IPS-15b (cell line): ENCODE measurements around the gene GIPC1.

Experiments
- H3K27me3 ChIP-seq: one replicate; pipeline ENCODE4 v1.6.1; 2013; ENCODE audit warnings: low read length; ENCODE audit not compliant: control insufficient read depth, insufficient read depth
- H3K36me3 ChIP-seq: one replicate; pipeline ENCODE4 v1.6.1; 2013; ENCODE audit warnings: low read length; ENCODE audit not compliant: control insufficient read depth, insufficient read depth
- H3K4me1 ChIP-seq: one replicate; pipeline ENCODE4 v1.6.1; 2013; ENCODE audit warnings: mild to moderate bottlenecking, low read length; ENCODE audit not compliant: control insufficient read depth, insufficient read depth
- H3K4me3 ChIP-seq: one replicate; pipeline ENCODE4 v1.5.1; 2013; ENCODE audit warnings: low read depth, low read length
- H3K9ac ChIP-seq: one replicate; pipeline ENCODE4 v1.6.1; 2013; ENCODE audit warnings: low read depth, mild to moderate bottlenecking, low read length
- H3K9me3 ChIP-seq: one replicate; pipeline ENCODE4 v1.6.1; 2013; ENCODE audit warnings: mild to moderate bottlenecking, low read length; ENCODE audit not compliant: control insufficient read depth, insufficient read depth

Gene GIPC1

GRCh38 chr19:14503285-14503684, 7.4 kb upstream of the GIPC1 start:
- H3K4me1 ChIP-seq, result no peaks in the 10 kb centered on the region
- no peaks in the 10 kb centered on the region for H3K36me3 ChIP-seq
- H3K4me3 ChIP-seq, result no peak overlapping the region
- no peaks in the 10 kb centered on the region for H3K9me3 ChIP-seq
- no peaks in the 10 kb centered on the region for H3K27me3 ChIP-seq
- no peak overlapping the region for H3K9ac ChIP-seq

DNA sequence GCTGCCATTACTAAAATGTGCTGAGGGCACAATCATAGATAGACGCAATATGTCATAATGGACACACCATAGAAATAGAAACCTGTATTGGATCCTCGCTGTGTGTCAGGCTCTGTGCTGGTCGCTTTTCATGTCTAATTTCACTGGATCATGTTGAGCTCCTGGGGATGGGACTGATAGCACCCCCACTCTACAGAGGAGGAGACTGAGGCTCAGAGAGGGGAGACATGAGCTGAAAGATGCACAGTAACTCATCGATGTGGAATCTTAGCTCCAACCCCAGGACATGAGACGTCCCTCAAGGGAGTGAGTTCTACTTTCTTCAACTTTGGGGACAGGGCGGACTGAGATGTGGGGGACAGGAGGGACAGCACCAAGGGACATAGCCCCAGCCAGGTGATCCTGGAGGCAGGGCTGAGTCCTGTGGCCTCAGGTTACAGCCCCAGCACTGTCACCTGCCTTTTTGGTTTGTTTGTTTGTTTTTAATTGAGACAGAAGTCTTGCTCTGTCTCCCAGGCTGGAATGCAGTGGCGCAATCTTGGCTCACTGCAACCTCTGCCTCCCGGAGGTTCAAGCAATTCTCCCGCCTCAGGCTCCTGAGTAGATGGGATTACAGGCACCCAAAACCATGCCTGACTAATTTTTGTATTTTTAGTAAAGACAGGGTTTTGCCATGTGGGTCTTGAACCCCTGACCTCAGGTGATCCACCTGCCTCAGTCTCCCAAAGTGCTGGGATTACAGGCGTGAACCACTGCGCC, 6.6 kb upstream of the GIPC1 start:
- H3K4me1 ChIP-seq, result no peaks in the 10 kb centered on the region
- H3K4me3 ChIP-seq, result no peak overlapping the region
- no peaks in the 10 kb centered on the region for H3K27me3 ChIP-seq
- H3K9me3 ChIP-seq, result no peaks in the 10 kb centered on the region
- no peak overlapping the region for H3K9ac ChIP-seq
- H3K36me3 ChIP-seq, result no peaks in the 10 kb centered on the region

DNA sequence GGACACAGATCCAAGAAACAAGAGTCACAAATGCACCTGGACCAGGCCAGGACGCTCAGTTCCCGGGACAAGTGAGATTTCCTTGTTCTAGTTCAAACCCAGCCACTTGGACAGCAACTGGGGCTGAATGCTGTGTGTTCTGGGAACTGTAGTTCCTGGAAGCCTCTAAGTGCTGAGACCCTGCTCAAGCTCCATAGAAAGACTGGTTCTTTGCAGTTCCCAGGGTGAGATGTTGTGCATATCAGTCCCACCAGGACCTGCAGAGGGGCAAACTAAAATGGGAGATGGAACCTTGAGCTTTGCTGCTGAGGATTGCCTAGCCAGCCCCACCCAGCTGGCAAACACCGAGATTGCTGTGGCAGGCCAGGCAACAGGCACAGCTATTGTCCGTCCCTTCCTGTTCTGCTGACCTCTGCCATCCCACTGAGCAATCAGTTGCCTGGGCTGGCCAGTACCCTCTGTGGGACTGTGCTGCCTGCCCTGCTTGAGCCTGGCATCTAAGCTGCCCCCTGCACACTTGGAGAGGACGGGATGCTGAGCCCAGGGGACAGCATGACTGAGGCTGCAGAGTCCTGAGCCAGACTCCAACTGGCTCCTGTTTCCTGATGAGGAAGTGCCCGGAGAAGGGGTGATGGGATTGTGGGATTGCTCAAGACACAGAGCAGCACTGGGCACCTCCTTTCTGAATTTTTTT, 1.4 kb upstream of the GIPC1 start:
- no peaks in the 10 kb centered on the region for H3K9me3 ChIP-seq
- H3K4me3 ChIP-seq, result no peak overlapping the region
- H3K27me3 ChIP-seq, result no peaks in the 10 kb centered on the region
- H3K36me3 ChIP-seq, result peaks cover under 1% of the 10 kb centered on the region
- H3K9ac ChIP-seq, result no peak overlapping the region
- peaks cover 5% of the 10 kb centered on the region for H3K4me1 ChIP-seq

- H3K9ac ChIP-seq, result no peak overlapping the region
- no peaks in the 10 kb centered on the region for H3K27me3 ChIP-seq
- H3K4me3 ChIP-seq, result peak overlapping the region; percentile 38
- peaks cover 4% of the 10 kb centered on the region for H3K36me3 ChIP-seq
- peaks cover 5% of the 10 kb centered on the region for H3K4me1 ChIP-seq
- H3K9me3 ChIP-seq, result no peaks in the 10 kb centered on the region
Observed at GRCh38 chr19:14496834-14497227, 904 bp upstream of the GIPC1 start.

GRCh38 chr19:14495672-14496028, 277 bp downstream of the GIPC1 start:
- Histone ChIP-seq H3K27me3 (no peaks in the 10 kb centered on the region), H3K9me3 (no peaks in the 10 kb centered on the region), H3K9ac (no peak overlapping the region), H3K4me1 (peaks cover 5% of the 10 kb centered on the region), H3K36me3 (peaks cover 9% of the 10 kb centered on the region), H3K4me3 (peak overlapping the region; percentile 70)

- Histone ChIP-seq H3K36me3 (peaks cover 9% of the 10 kb centered on the region), H3K9ac (no peak overlapping the region), H3K4me3 (peak overlapping the region; percentile 70), H3K4me1 (peaks cover 5% of the 10 kb centered on the region), H3K27me3 (no peaks in the 10 kb centered on the region), H3K9me3 (no peaks in the 10 kb centered on the region)
Observed at GRCh38 chr19:14494910-14495671, 836 bp downstream of the GIPC1 start.

- peak overlapping the region; percentile 70 for H3K4me3 ChIP-seq
- H3K9me3 ChIP-seq, result no peaks in the 10 kb centered on the region
- H3K36me3 ChIP-seq, result peaks cover 9% of the 10 kb centered on the region
- peaks cover 5% of the 10 kb centered on the region for H3K4me1 ChIP-seq
- H3K9ac ChIP-seq, result no peak overlapping the region
- H3K27me3 ChIP-seq, result no peaks in the 10 kb centered on the region
Observed at GRCh38 chr19:14494411-14494810, 1.5 kb downstream of the GIPC1 start.

- H3K9ac ChIP-seq, result no peak overlapping the region
Observed at GRCh38 chr19:14492756-14493337, 3.1 kb downstream of the GIPC1 start.

GRCh38 chr19:14487370-14488125, 8.4 kb downstream of the GIPC1 start:
- Histone ChIP-seq H3K36me3 (peaks cover 9% of the 10 kb centered on the region), H3K4me1 (no peaks in the 10 kb centered on the region), H3K9me3 (no peaks in the 10 kb centered on the region), H3K27me3 (no peaks in the 10 kb centered on the region), H3K9ac (no peak overlapping the region), H3K4me3 (no peak overlapping the region)

More at GRCh38 chr19:14492756-14493337, 3.1 kb downstream of the GIPC1 start:
- Histone ChIP-seq H3K4me1 (peaks cover 5% of the 10 kb centered on the region), H3K9me3 (no peaks in the 10 kb centered on the region), H3K4me3 (no peak overlapping the region), H3K27me3 (no peaks in the 10 kb centered on the region), H3K36me3 (peaks cover 9% of the 10 kb centered on the region)

GRCh38 chr19:14482172-14482941, 13.6 kb downstream of the GIPC1 start:
- H3K9ac ChIP-seq, result no peak overlapping the region
- H3K4me1 ChIP-seq, result no peaks in the 10 kb centered on the region
- no peaks in the 10 kb centered on the region for H3K9me3 ChIP-seq
- H3K27me3 ChIP-seq, result no peaks in the 10 kb centered on the region
- H3K4me3 ChIP-seq, result no peak overlapping the region
- peaks cover 32% of the 10 kb centered on the region for H3K36me3 ChIP-seq
